Gastrocnemius medialis (tissue), 4 donors: Measurements from ENCODE around the gene ME2.

Source experiments
- POLR2A ChIP-seq, 2 donors: fragments of 450-650 bp; IDR thresholded peaks; one replicate each; pipeline ENCODE4 v1.6.1; 2017; ENCODE audit warnings: antibody characterized with exemption in 2 of 2, mild to moderate bottlenecking in 2 of 2, moderate library complexity in 2 of 2
- TF ChIP-seq, protein P1 (sequence below), 5 experiments: fragments of 450-650 bp in 3 of 5; fragments of 200-600 bp in 2 of 5; sonication (generic) in 2 of 5; IDR thresholded peaks in 4 of 5; conservative IDR thresholded peaks in 1 of 5; 1 replicate in 4 of 5; 2 replicates in 1 of 5; pipeline ENCODE4 v1.5.1; 2016 to 2019; ENCODE audit warnings: antibody characterized with exemption in 5 of 5, mild to moderate bottlenecking in 3 of 5, moderate library complexity in 3 of 5

GRCh38 chr18:50982802-50983179 lies 103.9 kb downstream of the ME2 start:
- TF ChIP-seq, protein P1, sequence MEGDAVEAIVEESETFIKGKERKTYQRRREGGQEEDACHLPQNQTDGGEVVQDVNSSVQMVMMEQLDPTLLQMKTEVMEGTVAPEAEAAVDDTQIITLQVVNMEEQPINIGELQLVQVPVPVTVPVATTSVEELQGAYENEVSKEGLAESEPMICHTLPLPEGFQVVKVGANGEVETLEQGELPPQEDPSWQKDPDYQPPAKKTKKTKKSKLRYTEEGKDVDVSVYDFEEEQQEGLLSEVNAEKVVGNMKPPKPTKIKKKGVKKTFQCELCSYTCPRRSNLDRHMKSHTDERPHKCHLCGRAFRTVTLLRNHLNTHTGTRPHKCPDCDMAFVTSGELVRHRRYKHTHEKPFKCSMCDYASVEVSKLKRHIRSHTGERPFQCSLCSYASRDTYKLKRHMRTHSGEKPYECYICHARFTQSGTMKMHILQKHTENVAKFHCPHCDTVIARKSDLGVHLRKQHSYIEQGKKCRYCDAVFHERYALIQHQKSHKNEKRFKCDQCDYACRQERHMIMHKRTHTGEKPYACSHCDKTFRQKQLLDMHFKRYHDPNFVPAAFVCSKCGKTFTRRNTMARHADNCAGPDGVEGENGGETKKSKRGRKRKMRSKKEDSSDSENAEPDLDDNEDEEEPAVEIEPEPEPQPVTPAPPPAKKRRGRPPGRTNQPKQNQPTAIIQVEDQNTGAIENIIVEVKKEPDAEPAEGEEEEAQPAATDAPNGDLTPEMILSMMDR (IDR thresholded peaks at IDR 0.05 in 4 of 5, conservative IDR thresholded peaks at IDR 0.05 in 1 of 5): no peak
- no peak for TF ChIP-seq POLR2A (IDR thresholded peaks at IDR 0.05)
